ENCODE results near the gene KCTD14.

DNA sequence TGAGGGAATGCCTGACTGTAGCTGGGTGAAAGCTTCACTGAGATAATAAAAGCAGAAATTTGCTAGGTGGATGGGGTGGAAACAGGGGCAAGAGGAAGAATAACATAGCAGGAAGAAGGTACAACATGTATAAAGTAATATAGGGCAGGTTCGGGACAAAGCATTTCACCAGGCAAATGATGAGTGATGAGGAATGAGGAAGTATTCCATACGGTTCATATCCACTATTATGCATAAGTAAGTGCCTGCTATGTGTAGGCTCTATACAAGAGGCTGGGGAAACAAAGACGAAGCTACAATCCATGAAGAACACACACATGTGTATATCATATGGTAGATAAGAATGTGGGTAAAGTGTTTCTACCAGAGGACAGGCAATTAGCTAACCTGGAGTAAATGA, 48.6 kb upstream of the KCTD14 start:
- TF ChIP-seq, protein P1, sequence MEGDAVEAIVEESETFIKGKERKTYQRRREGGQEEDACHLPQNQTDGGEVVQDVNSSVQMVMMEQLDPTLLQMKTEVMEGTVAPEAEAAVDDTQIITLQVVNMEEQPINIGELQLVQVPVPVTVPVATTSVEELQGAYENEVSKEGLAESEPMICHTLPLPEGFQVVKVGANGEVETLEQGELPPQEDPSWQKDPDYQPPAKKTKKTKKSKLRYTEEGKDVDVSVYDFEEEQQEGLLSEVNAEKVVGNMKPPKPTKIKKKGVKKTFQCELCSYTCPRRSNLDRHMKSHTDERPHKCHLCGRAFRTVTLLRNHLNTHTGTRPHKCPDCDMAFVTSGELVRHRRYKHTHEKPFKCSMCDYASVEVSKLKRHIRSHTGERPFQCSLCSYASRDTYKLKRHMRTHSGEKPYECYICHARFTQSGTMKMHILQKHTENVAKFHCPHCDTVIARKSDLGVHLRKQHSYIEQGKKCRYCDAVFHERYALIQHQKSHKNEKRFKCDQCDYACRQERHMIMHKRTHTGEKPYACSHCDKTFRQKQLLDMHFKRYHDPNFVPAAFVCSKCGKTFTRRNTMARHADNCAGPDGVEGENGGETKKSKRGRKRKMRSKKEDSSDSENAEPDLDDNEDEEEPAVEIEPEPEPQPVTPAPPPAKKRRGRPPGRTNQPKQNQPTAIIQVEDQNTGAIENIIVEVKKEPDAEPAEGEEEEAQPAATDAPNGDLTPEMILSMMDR (IDR thresholded peaks at IDR 0.05): no peak
- TF ChIP-seq POLR2A (IDR thresholded peaks at IDR 0.05): no peak
